Activated T-helper 9 cell treated with anti-CD3 and anti-CD28 coated beads, Interleukin-2, amount 50 U/mL, for 16 hours (primary cell): Measurements from ENCODE around the gene PYGB.
A peak's percentile ranks its signal among the peaks of the same experiment; 100 is the strongest.

Experiments used
- DNase-seq: peaks from one replicate; pipeline ENCODE4 v3.0.0-alpha.2; 2020; ENCODE audit warnings: low read depth

Gene PYGB

DNA sequence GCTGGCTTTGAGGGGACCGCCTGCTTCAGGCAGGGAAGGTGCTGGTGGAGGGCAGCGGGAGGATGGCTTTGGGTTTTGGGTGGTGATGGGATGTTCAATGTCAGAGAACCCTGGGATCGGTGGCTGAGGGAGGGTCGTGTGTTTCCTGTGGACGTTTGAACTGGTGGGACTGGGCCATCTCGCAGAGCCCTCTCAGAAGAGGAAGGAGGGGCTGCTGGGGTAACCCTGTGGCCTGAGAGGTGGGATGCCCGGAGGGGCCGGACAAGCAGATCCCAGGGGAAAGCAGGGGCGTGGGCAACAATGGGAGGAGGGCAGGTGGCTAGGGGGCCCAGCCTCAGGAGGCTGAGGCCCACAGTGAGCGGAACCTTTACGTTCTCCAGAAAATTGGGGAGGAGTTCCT lies 34.9 kb downstream of the PYGB start:
- no peak for DNase-seq

GRCh38 chr20:25283221-25283951 lies 35.5 kb downstream of the PYGB start:
- no peak for DNase-seq

GRCh38 chr20:25284131-25284601 lies 36.3 kb downstream of the PYGB start:
- DNase-seq, result no peak

GRCh38 chr20:25285091-25285647 lies 37.3 kb downstream of the PYGB start:
- no peak for DNase-seq

- DNase-seq, result no peak
Measured at GRCh38 chr20:25285856-25286798, 38.2 kb downstream of the PYGB start.

DNA sequence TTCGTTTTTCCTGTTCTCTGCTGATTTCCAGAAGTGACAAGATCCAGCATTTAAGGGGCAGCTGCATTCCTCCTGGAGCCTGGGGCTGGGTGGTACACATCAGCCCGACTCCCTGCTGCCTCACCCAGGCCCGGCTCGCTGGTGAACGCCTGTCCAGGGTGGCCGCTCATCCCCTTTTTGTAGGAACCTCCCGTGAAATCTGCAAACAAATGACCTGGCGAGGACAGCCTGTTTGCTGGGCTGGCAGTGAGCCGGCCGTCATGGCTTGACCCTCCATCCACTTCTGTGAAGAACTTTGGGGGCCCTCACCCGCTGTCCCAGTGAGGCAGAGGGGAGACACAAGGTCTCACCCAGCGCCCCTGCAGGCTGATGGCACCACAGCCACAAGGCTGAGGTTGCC lies 39.0 kb downstream of the PYGB start:
- no peak for DNase-seq

GRCh38 chr20:25287631-25288290 lies 39.9 kb downstream of the PYGB start:
- DNase-seq, result no peak

DNA sequence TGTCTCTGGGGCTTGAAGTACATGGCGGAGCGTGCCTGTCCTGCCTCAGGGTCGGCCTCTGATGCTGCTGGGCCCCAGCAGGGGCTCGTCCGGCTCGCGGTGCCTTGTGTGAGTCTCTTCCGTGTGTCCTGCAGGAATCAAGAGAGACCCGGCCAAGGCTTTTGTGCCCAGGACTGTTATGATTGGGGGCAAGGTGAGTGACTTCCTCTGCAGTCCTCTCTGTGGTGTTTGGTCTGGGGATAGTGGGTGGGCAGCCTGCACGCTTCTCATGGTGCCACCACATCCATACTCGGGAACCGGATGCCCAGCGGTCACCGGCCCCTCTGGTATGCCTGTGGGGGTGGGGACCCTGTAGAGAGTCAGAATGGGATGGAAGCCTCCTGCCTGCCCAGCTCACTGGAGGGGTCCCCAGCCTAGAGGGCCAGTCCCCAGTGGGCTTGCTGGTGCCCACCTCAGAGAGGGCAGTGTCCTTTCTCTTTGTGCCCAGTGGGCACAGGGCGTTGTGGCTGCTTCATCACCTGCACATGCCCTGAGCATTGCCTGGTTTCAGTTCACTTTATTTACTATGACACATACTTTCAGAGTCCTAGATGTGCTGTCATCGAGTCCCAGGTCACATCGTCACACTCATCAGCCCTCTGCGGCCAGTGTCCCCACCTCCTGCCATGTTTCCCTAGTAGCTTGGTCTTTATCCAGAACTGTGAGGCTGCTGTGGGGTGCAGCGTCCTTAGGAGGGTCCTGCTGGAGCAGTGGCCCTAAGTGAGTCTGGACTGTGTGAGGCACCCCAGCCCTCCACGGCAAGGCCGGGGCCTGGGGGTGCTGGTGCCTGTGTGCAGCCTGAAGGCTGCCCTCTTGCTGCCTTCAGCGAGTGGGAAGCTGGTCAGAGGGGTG lies 40.7 kb downstream of the PYGB start:
- no peak for DNase-seq

DNA sequence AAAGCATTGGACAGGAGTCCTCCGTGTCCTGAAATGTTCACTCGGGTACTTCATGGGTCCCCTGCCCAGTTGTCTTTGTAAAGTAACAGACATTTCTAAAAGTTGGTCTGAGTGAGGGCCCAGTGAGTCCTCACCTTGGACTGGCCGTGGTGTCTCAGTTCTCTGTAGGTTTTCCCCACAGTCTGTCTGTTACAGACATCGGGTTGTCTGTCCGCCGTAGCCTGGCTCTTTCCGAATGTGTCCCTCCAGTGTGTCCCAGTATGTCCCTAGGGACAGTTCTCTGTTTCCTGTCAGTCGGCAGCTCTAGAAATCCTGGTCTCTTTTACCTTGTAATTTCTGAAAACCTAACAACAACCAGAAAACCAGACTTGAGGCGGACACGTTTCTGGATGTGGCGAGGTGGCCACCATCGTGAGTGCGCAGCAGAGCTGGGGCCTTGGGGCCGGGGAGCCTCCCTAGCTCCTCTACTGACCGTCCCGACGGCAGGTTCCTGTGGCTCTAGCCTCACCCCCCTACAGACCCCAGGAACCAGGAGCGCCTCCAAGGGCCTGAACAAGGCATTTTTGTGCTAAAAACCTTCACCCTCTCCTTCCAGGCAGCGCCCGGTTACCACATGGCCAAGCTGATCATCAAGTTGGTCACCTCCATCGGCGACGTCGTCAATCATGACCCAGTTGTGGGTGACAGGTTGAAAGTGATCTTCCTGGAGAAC lies 42.2 kb downstream of the PYGB start:
- DNase-seq, result no peak

- DNase-seq, result no peak
Measured at GRCh38 chr20:25290646-25291431, 43.0 kb downstream of the PYGB start.

GRCh38 chr20:25291432-25292133 lies 43.7 kb downstream of the PYGB start:
- no peak for DNase-seq

DNA sequence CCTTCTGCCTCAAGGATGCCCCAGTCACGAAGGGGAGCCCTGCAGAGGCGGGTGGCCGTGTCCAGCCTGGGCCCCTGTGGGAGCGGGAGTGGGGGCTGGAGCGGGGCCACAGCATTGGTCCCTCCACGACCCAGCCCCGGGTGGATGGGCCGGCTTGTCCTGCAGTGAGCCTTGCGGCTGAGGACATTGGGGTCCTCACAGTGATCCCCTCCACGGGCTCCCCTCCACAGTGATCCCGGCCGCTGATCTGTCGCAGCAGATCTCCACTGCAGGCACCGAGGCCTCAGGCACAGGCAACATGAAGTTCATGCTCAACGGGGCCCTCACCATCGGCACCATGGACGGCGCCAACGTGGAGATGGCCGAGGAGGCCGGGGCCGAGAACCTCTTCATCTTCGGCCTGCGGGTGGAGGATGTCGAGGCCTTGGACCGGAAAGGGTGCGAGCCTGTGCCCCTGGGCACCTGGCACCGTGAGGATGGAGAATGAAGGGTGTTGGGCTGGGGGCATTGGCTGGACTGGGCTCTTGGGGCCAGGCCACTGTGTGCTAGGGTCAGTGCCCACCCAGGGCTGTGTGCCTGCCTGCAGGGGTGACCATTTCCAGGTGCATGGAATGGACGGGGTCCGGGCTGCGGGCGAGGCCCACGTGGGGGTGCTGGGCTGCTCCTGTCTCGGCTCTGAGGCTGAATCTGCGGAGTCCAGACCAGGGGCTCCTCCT lies 44.4 kb downstream of the PYGB start:
- no peak for DNase-seq

DNA sequence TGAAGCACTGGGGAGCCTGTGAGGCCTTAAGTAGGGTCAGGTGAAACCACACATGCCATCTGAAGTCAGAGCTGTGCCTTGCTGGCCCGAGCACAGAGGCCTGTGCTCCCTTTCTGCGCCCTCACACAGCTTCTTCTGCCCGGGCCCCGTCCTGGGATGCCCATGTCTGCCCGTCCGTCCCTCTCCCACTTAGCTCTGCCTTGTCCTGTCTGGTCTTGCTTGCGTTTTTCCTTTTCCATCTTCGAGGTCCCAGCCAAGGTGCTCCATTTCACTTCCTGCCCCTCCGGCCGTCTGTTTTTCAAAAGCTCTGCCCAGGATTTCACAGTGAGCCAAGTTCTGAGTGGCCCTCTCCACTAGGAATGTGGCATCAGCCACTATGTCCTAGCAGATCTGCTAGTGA lies 45.6 kb downstream of the PYGB start:
- no peak for DNase-seq

- DNase-seq, result no peak
Measured at GRCh38 chr20:25293910-25294458, 46.1 kb downstream of the PYGB start.

GRCh38 chr20:25294459-25295385 lies 46.8 kb downstream of the PYGB start:
- peak; percentile 25 for DNase-seq

- DNase-seq, result no peak
Measured at GRCh38 chr20:25295386-25296093, 47.7 kb downstream of the PYGB start.
